Fibroblast of lung (primary cell): Measurements from ENCODE around the gene SLC9A8. TPM values are rescaled to one million over a fixed set of nuclear protein-coding genes. Genes with fewer than 3 reads are reported as not detected.

Experiments used
- DNase-seq, 2 donors: peaks; one replicate each; pipeline versions ENCODE4 v3.0.0 to v3.0.0-alpha.2; 2010; ENCODE audit warnings: low read depth in 2 of 2
- H2AFZ ChIP-seq: 2 replicates; pipeline ENCODE4 v1.5.1; 2012; ENCODE audit warnings: low read length, control low read depth, inconsistent platforms
- H3K27ac ChIP-seq: 2 replicates; pipeline ENCODE4 v1.5.1; 2011; ENCODE audit warnings: low read length, control low read depth; ENCODE audit not compliant: insufficient read depth
- H3K27me3 ChIP-seq: 2 replicates; pipeline ENCODE4 v1.5.1; 2011; ENCODE audit warnings: mild to moderate bottlenecking, low read length; ENCODE audit not compliant: control insufficient read depth, insufficient read depth
- H3K36me3 ChIP-seq: 2 replicates; pipeline ENCODE4 v1.5.1; 2011; ENCODE audit warnings: low read length; ENCODE audit not compliant: control insufficient read depth, insufficient read depth
- H3K4me1 ChIP-seq: 2 replicates; pipeline ENCODE4 v1.5.1; 2011; ENCODE audit warnings: low read length; ENCODE audit not compliant: control insufficient read depth, insufficient read depth; ENCODE audit errors: extremely low read depth
- H3K4me2 ChIP-seq: 2 replicates; pipeline ENCODE4 v1.5.1; 2011; ENCODE audit warnings: low read length, control low read depth; ENCODE audit not compliant: insufficient read depth; ENCODE audit errors: extremely low read depth
- H3K4me3 ChIP-seq, 4 experiments: fragments of 200-600 bp in 1 of 4; sonication (generic) in 1 of 4; replicated peaks in 1 of 4; 2 replicates each; pipeline ENCODE4 v1.5.1; 2011 to 2016; ENCODE audit warnings: low read length in 4 of 4, low read depth in 3 of 4, mild to moderate bottlenecking in 3 of 4, control low read depth in 2 of 4, inconsistent platforms in 1 of 4, mixed read lengths in 1 of 4; ENCODE audit not compliant: insufficient read depth in 1 of 4; ENCODE audit errors: control extremely low read depth in 1 of 4
- H3K79me2 ChIP-seq: 2 replicates; pipeline ENCODE4 v1.5.1; 2012; ENCODE audit warnings: mild to moderate bottlenecking, low read length, inconsistent platforms; ENCODE audit not compliant: control insufficient read depth, insufficient read depth
- H3K9ac ChIP-seq: 2 replicates; pipeline ENCODE4 v1.5.1; 2011; ENCODE audit warnings: mild to moderate bottlenecking, low read length, control low read depth; ENCODE audit not compliant: insufficient read depth
- H3K9me3 ChIP-seq: 2 replicates; pipeline ENCODE4 v1.5.1; 2012; ENCODE audit warnings: low read depth, low read length; ENCODE audit not compliant: control insufficient read depth, insufficient read depth
- H4K20me1 ChIP-seq: 2 replicates; pipeline ENCODE4 v1.5.1; 2011; ENCODE audit warnings: low read length; ENCODE audit not compliant: control insufficient read depth, insufficient read depth; ENCODE audit errors: extremely low read depth
- EZH2 ChIP-seq: IDR thresholded peaks from 2 replicates; pipeline ENCODE4 v1.5.1; 2012; ENCODE audit warnings: low read length, control low read depth, mild to moderate bottlenecking; ENCODE audit errors: missing control alignments
- polyA plus RNA-seq, 2 donors: library from polyadenylated mRNA; depleted of rRNA in 1 of 2; stranded (reverse) in 1 of 2; unstranded in 1 of 2; fragments of >200 nt; gene quantifications; 2 replicates each; pipeline ENCODE4 v1.2.1, GENCODE V29; 2011 to 2012; ENCODE audit warnings: missing spikeins in 1 of 2
- total RNA-seq: library from RNA; depleted of rRNA; stranded (reverse); fragments of >200 nt; gene quantifications from 2 replicates; pipeline ENCODE4 v1.2.1, GENCODE V29; 2014
- TF ChIP-seq, protein P1 (sequence below), 2 donors: IDR thresholded peaks in 1 of 2; conservative IDR thresholded peaks in 1 of 2; 1 replicate in 1 of 2; 2 replicates in 1 of 2; pipeline ENCODE4 v1.5.1; 2011 to 2012; ENCODE audit warnings: low read length in 2 of 2, control low read depth in 1 of 2, inconsistent platforms in 1 of 2, low read depth in 1 of 2, mild to moderate bottlenecking in 1 of 2

Gene SLC9A8
- total and polyA plus RNA-seq, 2 donors (not counting 1 experiment from before 2014, with no cell fraction given) = 2.4 to 15.5 TPM

DNA sequence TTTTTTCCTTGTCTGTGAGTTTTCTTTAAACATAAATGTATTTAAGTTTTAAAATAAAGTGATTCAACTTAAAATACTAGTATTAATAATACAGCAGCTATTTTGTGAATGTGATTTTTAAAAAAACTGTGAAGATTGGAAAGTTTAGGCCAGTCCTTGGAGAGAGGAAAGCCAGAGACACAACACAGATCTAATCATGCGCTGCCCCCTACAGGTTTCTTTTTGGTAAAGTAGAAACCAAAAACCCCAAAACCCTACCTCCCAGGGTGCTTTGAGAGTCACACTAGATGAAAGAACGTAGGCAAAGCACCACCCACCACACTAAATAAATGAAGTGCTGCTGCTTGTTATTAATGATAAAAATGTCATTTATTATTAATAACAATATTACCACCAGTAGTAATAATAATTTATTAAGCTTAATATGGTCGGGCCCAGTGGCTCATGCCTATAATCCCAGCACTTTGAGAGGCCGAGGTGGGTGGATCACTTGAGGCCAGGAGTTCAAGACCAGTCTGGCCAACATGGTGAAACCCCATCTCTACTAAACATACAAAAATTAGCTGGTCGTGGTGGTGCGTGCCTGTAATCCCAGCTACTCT is 33.7 kb downstream of the SLC9A8 start:
- TF ChIP-seq EZH2 = no peak
- TF ChIP-seq, protein P1, sequence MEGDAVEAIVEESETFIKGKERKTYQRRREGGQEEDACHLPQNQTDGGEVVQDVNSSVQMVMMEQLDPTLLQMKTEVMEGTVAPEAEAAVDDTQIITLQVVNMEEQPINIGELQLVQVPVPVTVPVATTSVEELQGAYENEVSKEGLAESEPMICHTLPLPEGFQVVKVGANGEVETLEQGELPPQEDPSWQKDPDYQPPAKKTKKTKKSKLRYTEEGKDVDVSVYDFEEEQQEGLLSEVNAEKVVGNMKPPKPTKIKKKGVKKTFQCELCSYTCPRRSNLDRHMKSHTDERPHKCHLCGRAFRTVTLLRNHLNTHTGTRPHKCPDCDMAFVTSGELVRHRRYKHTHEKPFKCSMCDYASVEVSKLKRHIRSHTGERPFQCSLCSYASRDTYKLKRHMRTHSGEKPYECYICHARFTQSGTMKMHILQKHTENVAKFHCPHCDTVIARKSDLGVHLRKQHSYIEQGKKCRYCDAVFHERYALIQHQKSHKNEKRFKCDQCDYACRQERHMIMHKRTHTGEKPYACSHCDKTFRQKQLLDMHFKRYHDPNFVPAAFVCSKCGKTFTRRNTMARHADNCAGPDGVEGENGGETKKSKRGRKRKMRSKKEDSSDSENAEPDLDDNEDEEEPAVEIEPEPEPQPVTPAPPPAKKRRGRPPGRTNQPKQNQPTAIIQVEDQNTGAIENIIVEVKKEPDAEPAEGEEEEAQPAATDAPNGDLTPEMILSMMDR (conservative IDR thresholded peaks at IDR 0.05 in 1 of 2, IDR thresholded peaks at IDR 0.05 in 1 of 2; ENCODE audit: low read depth in 1 of 2, low read length in 2 of 2) = peak; percentile 40 to 54
- H3K9me3 ChIP-seq = no peaks in the 10 kb centered on the region
- no peak overlapping the region for H3K4me2 ChIP-seq
- no peaks in the 10 kb centered on the region for H3K27me3 ChIP-seq
- H3K4me3 ChIP-seq = no peak overlapping the region
- no peak overlapping the region for H2AFZ ChIP-seq
- peaks cover 4% of the 10 kb centered on the region for H3K36me3 ChIP-seq
- no peaks in the 10 kb centered on the region for H3K79me2 ChIP-seq
- H3K9ac ChIP-seq = no peak overlapping the region
- H4K20me1 ChIP-seq = no peaks in the 10 kb centered on the region
- no peak overlapping the region for H3K27ac ChIP-seq
- peak; percentile 23 to 64 for DNase-seq
- no peaks in the 10 kb centered on the region for H3K4me1 ChIP-seq

- Histone ChIP-seq H3K4me3 (no peak overlapping the region), H3K27ac (no peak overlapping the region), H3K27me3 (no peaks in the 10 kb centered on the region), H3K4me1 (peaks cover 3% of the 10 kb centered on the region), H3K36me3 (peaks cover 7% of the 10 kb centered on the region), H4K20me1 (no peaks in the 10 kb centered on the region), H2AFZ (no peak overlapping the region), H3K79me2 (no peaks in the 10 kb centered on the region), H3K4me2 (no peak overlapping the region), H3K9me3 (no peaks in the 10 kb centered on the region), H3K9ac (no peak overlapping the region)
- DNase-seq = peak in 1 of 2 donors; percentile 27
- TF ChIP-seq, protein P1 (conservative IDR thresholded peaks at IDR 0.05 in 1 of 2, IDR thresholded peaks at IDR 0.05 in 1 of 2; ENCODE audit: low read depth in 1 of 2, low read length in 2 of 2) = no peak
- no peak for TF ChIP-seq EZH2
These were observed 38.0 kb downstream of the SLC9A8 start for GRCh38 chr20:49850463-49851230.

- H4K20me1 ChIP-seq = no peaks in the 10 kb centered on the region
- H3K9me3 ChIP-seq = no peaks in the 10 kb centered on the region
- H3K4me3 ChIP-seq = no peak overlapping the region
- peaks cover 3% of the 10 kb centered on the region for H3K4me1 ChIP-seq
- no peak overlapping the region for H3K4me2 ChIP-seq
- TF ChIP-seq, protein P1 (conservative IDR thresholded peaks at IDR 0.05 in 1 of 2, IDR thresholded peaks at IDR 0.05 in 1 of 2; ENCODE audit: low read depth in 1 of 2, low read length in 2 of 2) = no peak
- no peak for TF ChIP-seq EZH2
- H3K79me2 ChIP-seq = no peaks in the 10 kb centered on the region
- H2AFZ ChIP-seq = no peak overlapping the region
- H3K36me3 ChIP-seq = peaks cover 8% of the 10 kb centered on the region
- H3K27me3 ChIP-seq = no peaks in the 10 kb centered on the region
- no peak for DNase-seq
- no peak overlapping the region for H3K9ac ChIP-seq
- no peak overlapping the region for H3K27ac ChIP-seq
These were observed 38.6 kb downstream of the SLC9A8 start for GRCh38 chr20:49851231-49851705.
